PC-3 (cell line): ENCODE results near the gene CMSS1.

Source experiments
- EZH2 ChIP-seq: fragments of 300-600 bp; sonication (generic); IDR thresholded peaks from one replicate; pipeline ENCODE4 v1.6.1; 2017; ENCODE audit warnings: antibody characterized with exemption, mild to moderate bottlenecking, low read length; ENCODE audit not compliant: unreplicated experiment
- TF ChIP-seq, protein P1 (sequence below): fragments of 300-600 bp; sonication (generic); conservative IDR thresholded peaks from 2 replicates; pipeline ENCODE4 v1.5.1; 2017; ENCODE audit warnings: antibody characterized with exemption, low read depth, mild to moderate bottlenecking, low read length

DNA sequence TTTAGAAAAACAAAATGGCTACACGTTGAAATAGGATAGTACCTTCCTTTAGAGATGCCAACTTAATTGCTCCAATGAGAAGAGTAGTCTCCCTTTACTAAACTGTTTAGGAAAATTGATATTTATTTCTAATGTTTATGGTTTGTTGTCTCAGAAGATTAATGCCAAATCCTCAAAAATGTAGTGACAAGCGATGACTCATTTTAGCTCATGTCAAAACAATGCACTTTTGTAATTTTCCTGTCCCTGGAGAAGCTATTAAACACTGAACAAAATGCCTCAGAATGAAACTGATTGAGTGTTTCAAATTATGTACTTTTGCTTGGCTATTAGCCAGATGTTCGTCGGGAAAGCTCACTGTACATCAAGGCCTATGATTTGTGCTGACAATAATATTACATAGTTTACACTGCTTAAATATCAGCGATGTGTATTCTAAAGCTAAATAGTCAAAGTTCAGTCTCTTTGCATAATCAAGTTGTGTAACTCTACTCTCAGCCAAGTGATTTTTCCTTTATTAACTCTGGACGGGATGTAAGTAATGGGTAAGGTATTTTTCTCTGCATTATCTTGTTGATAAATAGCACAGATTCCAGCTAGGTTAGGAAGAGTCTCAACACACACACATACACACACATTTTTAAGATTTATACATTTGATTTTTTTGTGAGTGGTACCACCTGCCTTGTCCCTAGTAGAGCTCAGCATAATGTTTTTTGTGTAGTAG, 83.7 kb downstream of the CMSS1 start:
- TF ChIP-seq, protein P1, sequence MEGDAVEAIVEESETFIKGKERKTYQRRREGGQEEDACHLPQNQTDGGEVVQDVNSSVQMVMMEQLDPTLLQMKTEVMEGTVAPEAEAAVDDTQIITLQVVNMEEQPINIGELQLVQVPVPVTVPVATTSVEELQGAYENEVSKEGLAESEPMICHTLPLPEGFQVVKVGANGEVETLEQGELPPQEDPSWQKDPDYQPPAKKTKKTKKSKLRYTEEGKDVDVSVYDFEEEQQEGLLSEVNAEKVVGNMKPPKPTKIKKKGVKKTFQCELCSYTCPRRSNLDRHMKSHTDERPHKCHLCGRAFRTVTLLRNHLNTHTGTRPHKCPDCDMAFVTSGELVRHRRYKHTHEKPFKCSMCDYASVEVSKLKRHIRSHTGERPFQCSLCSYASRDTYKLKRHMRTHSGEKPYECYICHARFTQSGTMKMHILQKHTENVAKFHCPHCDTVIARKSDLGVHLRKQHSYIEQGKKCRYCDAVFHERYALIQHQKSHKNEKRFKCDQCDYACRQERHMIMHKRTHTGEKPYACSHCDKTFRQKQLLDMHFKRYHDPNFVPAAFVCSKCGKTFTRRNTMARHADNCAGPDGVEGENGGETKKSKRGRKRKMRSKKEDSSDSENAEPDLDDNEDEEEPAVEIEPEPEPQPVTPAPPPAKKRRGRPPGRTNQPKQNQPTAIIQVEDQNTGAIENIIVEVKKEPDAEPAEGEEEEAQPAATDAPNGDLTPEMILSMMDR, result no peak
- TF ChIP-seq EZH2, result no peak
